GM18867 (cell line): ENCODE data around the gene CTU2.

Experiments
- ATAC-seq: cut with Tn5 transposase; IDR thresholded peaks from one replicate; pipeline ENCODE4 v1.9.1; 2021; ENCODE audit warnings: mild to moderate bottlenecking, moderate library complexity; ENCODE audit not compliant: unreplicated experiment

Gene CTU2

GRCh38 chr16:88713054-88713453 lies 6.8 kb downstream of the CTU2 start:
- no peak for ATAC-seq

- ATAC-seq: no peak
Observed at GRCh38 chr16:88713568-88714419, 7.5 kb downstream of the CTU2 start.

- ATAC-seq: no peak
Observed at GRCh38 chr16:88714420-88715302, 8.4 kb downstream of the CTU2 start.

- ATAC-seq: no peak
Observed at GRCh38 chr16:88715312-88716190, 9.2 kb downstream of the CTU2 start.

GRCh38 chr16:88716201-88716600 lies 9.9 kb downstream of the CTU2 start:
- no peak for ATAC-seq

- ATAC-seq: no peak
Observed at GRCh38 chr16:88716601-88717001, 10.3 kb downstream of the CTU2 start.

- no peak for ATAC-seq
Observed at GRCh38 chr16:88718178-88718577, 11.9 kb downstream of the CTU2 start.

- no peak for ATAC-seq
Observed at GRCh38 chr16:88719267-88719932, 13.1 kb downstream of the CTU2 start.

GRCh38 chr16:88719933-88720296 lies 13.6 kb downstream of the CTU2 start:
- no peak for ATAC-seq

GRCh38 chr16:88720396-88720970 lies 14.2 kb downstream of the CTU2 start:
- ATAC-seq: no peak

- ATAC-seq: no peak
Observed at GRCh38 chr16:88721236-88721635, 14.9 kb downstream of the CTU2 start.

GRCh38 chr16:88721815-88722755 lies 15.8 kb downstream of the CTU2 start:
- ATAC-seq: no peak

GRCh38 chr16:88722784-88723506 lies 16.6 kb downstream of the CTU2 start:
- ATAC-seq: no peak

- ATAC-seq: no peak
Observed at GRCh38 chr16:88723507-88723887, 17.2 kb downstream of the CTU2 start.

- no peak for ATAC-seq
Observed at GRCh38 chr16:88723911-88724310, 17.6 kb downstream of the CTU2 start.

- no peak for ATAC-seq
Observed at GRCh38 chr16:88724855-88725555, 18.7 kb downstream of the CTU2 start.

- ATAC-seq: no peak
Observed at GRCh38 chr16:88725609-88726407, 19.5 kb downstream of the CTU2 start.
